AG04450 (cell line): ENCODE results near the gene CARF. TPM values are rescaled to one million over a fixed set of nuclear protein-coding genes. Genes with fewer than 3 reads are reported as not detected.

Experiments used
- CTCF ChIA-PET: fragments of 300-600, 350-600 bp; formaldehyde crosslinking; extraction: SDS; loops from one replicate; lab custom pipeline; 2022; ENCODE audit warnings: antibody characterized with exemption, inconsistent platforms; lab: Charles Lee
- POLR2A ChIA-PET: fragments of 350-600 bp; formaldehyde crosslinking; extraction: SDS; loops from one replicate; lab custom pipeline; 2021; ENCODE audit warnings: antibody characterized with exemption, inconsistent platforms; lab: Yijun Ruan, JAX
- DNase-seq: peaks from one replicate; pipeline ENCODE4 v3.0.0-alpha.2; 2011; ENCODE audit warnings: low read depth, low spot score
- H3K27ac ChIP-seq: one replicate; pipeline ENCODE4 v1.5.1; 2012; ENCODE audit warnings: low read depth, low read length, control low read depth
- H3K27me3 ChIP-seq: one replicate; pipeline ENCODE4 v1.6.0; 2012; ENCODE audit warnings: low read length; ENCODE audit not compliant: control insufficient read depth, insufficient read depth
- H3K4me3 ChIP-seq: 2 replicates; pipeline ENCODE4 v1.5.1; 2011; ENCODE audit warnings: mild to moderate bottlenecking, low read depth, low read length, control low read depth
- H3K9me3 ChIP-seq: 2 replicates; pipeline ENCODE4 v1.5.1; 2012; ENCODE audit warnings: low read length; ENCODE audit not compliant: control insufficient read depth, insufficient read depth
- polyA plus RNA-seq: library from polyadenylated mRNA; depleted of rRNA; stranded (reverse); fragments of >200 nt; gene quantifications from 2 replicates; pipeline ENCODE4 v1.2.3, GENCODE V29; 2011
- TF ChIP-seq, protein P1 (sequence below): IDR thresholded peaks from 2 replicates; pipeline ENCODE4 v1.5.1; 2011; ENCODE audit warnings: low read depth, low read length, control low read depth, inconsistent platforms

CARF gene
- polyA plus RNA-seq, 1 experiment = 7.5 TPM

GRCh38 chr2:203018181-203018580 lies 106.1 kb downstream of the CARF start:
- TF ChIP-seq, protein P1, sequence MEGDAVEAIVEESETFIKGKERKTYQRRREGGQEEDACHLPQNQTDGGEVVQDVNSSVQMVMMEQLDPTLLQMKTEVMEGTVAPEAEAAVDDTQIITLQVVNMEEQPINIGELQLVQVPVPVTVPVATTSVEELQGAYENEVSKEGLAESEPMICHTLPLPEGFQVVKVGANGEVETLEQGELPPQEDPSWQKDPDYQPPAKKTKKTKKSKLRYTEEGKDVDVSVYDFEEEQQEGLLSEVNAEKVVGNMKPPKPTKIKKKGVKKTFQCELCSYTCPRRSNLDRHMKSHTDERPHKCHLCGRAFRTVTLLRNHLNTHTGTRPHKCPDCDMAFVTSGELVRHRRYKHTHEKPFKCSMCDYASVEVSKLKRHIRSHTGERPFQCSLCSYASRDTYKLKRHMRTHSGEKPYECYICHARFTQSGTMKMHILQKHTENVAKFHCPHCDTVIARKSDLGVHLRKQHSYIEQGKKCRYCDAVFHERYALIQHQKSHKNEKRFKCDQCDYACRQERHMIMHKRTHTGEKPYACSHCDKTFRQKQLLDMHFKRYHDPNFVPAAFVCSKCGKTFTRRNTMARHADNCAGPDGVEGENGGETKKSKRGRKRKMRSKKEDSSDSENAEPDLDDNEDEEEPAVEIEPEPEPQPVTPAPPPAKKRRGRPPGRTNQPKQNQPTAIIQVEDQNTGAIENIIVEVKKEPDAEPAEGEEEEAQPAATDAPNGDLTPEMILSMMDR = no peak
- POLR2A ChIA-PET = interaction anchor here (0.5 kb wide), 1 partner anchor 146 kb away, joined by 5 read pairs; no protein-coding TSS in a partner anchor
- no peak for DNase-seq
- peak overlapping the region; percentile 55 for H3K4me3 ChIP-seq
- H3K9me3 ChIP-seq = peaks cover 3% of the 10 kb centered on the region; the same call in 1 of the 2 replicates
- H3K27me3 ChIP-seq = no peaks in the 10 kb centered on the region
- CTCF ChIA-PET = interaction anchor here (0.6 kb wide), 1 partner anchor 93 kb away, joined by 4 read pairs; no protein-coding TSS in a partner anchor
- no peak overlapping the region for H3K27ac ChIP-seq

DNA sequence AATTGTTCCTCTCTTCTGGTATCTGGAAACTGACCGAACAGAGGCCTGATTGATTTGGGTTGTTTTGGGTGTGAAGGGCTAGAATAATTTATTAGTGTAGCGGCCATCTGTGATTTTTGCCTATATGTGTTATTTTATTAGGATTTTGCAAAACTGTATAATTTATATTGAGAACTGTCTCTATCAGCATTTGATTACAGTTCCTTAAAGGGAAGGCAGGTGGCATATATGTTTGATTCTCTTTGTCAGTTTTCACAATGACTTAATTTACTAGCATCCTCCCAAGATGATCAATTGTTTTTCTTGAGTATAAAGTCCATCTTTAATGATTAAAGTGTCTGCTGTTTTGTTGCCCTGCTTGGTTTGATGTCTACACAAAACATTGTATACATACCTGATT lies 107.1 kb downstream of the CARF start:
- CTCF ChIA-PET = no interaction called here
- H3K4me3 ChIP-seq = peak overlapping the region; percentile 55; the same call in 1 of the 2 replicates
- POLR2A ChIA-PET = no interaction called here
- peaks cover 3% of the 10 kb centered on the region; the same call in 1 of the 2 replicates for H3K9me3 ChIP-seq
- no peaks in the 10 kb centered on the region for H3K27me3 ChIP-seq
- DNase-seq = no peak
- TF ChIP-seq, protein P1 = no peak
- no peak overlapping the region for H3K27ac ChIP-seq

- ChIA-PET CTCF (no interaction called here), POLR2A (interaction anchor here (0.7 kb wide), 1 partner anchor 238 kb away, joined by 3 read pairs; no protein-coding TSS in a partner anchor)
- H3K9me3 ChIP-seq = no peaks in the 10 kb centered on the region
- TF ChIP-seq, protein P1 = no peak
- DNase-seq = no peak
- H3K27ac ChIP-seq = no peak overlapping the region
- H3K4me3 ChIP-seq = no peak overlapping the region
- no peaks in the 10 kb centered on the region for H3K27me3 ChIP-seq
These were observed 109.9 kb downstream of the CARF start for GRCh38 chr2:203021991-203022390.

GRCh38 chr2:203022751-203023150 lies 110.7 kb downstream of the CARF start:
- no peaks in the 10 kb centered on the region for H3K9me3 ChIP-seq
- H3K27ac ChIP-seq = no peak overlapping the region
- TF ChIP-seq, protein P1 = no peak
- DNase-seq = no peak
- ChIA-PET POLR2A (no interaction called here), CTCF (no interaction called here)
- H3K27me3 ChIP-seq = no peaks in the 10 kb centered on the region
- H3K4me3 ChIP-seq = no peak overlapping the region

- CTCF ChIA-PET = no interaction called here
- H3K27me3 ChIP-seq = no peaks in the 10 kb centered on the region
- no peak for DNase-seq
- no peaks in the 10 kb centered on the region for H3K9me3 ChIP-seq
- no peak overlapping the region for H3K27ac ChIP-seq
- H3K4me3 ChIP-seq = no peak overlapping the region
- POLR2A ChIA-PET = no interaction called here
- TF ChIP-seq, protein P1 = no peak
These were observed 113.5 kb downstream of the CARF start for GRCh38 chr2:203025592-203025991.
